HG03095 (cell line): ENCODE measurements around the gene RASGRF2.
"Not testable (repeated sequence)": the region's sequence is repeated elsewhere in the genome, so short reads cannot be mapped to it uniquely, and the experiment has no call there.

Experiments used
- ATAC-seq: cut with Tn5 transposase; IDR thresholded peaks from one replicate; pipeline ENCODE4 v1.9.1; 2021; ENCODE audit warnings: moderate library complexity; ENCODE audit not compliant: unreplicated experiment

RASGRF2 gene

DNA sequence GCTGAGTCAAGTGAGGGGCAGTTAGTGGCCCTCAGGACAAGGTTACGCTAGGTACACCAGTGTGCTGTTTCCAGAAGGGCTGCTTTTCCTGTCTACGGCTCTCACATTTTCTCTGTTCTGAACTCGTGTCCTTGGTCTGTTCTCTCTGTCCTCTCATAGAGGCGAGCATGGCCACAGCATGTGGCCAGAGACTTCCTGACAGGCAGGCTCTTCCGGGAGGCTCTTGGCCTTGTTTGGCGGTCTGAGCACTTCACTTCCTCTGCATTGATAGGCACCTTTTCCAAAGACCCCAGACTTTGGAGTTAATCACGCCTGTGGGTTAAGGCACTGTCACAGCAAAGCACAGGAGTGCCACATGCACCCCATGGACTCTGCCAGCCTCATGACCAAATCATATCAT, 274.1 kb downstream of the RASGRF2 start:
- ATAC-seq, result no peak

DNA sequence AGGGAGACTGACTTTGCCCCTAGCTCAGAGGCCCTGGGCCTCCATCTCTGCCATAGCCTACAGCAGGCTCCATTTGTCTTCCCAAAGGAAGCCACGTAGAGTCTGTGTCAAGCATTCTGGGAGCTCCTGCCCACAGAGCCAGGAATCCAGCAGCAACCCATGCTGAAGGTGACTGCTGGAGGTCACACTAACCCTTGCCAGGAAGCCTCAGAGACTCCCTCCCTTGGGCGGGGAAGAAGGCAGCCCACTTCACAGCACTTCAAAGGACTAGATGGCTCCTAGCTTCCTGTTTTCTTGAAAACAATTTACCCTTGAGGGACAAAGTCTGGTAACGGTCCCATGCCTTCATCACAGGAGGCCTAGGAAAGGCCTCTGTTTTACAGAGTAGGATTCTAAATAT, 274.6 kb downstream of the RASGRF2 start:
- no peak for ATAC-seq

DNA sequence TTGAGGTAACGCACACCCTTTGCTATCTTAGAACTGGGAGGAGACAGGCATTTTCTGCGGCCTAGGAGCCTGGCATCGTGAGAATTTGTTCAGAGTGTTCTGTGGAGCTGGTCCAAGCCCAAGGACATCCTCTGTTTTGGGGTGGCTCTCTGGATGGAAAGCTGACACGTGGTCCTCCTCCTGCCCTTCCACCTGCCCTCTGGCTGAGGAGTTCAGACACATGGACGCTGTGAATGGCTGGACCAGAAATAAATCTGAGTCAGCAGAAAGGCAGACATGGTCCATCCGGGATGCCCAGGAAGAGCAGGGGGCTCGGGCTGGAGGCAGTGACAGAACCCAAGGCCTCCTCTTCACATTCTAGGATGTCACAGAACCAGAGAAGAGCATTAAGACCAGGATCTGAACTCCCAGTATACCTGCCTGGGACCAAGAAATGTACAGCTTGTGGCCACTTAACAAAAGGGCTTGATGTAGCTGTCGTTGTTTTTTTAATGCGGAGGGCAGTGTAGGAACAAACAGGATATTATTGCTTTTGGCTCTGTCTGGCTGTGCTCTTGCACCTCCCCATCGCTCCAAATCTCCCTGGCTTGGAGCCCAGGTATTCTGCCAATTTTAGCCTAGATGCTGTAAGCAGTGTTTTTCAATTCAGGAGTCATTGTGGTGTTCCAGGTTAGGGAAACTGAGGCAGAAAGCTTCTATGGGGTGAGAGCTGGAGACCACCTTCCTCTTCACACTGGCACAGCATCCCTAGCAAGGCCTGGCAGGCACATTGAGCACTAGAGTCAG, 275.3 kb downstream of the RASGRF2 start:
- ATAC-seq, result no peak

DNA sequence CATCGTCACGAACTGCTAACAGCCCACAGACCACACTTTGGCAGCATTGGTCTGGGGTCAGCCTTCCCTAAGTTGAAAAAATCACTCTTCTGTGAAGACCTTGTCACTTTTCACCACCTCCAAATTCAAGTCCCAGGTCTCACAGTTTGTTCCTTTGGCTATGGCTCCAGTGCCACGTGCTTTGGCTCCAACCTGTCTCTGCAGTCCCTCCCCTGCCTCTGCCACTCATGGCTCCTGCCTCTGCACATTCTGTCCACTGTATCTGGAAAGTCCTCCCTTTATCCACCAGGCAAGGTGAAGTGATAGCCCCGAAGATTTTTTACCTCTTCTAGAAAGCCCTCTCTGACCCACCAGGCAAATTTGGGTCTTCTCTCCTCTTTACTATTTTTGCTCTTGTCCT, 278.3 kb downstream of the RASGRF2 start:
- ATAC-seq, result no peak

DNA sequence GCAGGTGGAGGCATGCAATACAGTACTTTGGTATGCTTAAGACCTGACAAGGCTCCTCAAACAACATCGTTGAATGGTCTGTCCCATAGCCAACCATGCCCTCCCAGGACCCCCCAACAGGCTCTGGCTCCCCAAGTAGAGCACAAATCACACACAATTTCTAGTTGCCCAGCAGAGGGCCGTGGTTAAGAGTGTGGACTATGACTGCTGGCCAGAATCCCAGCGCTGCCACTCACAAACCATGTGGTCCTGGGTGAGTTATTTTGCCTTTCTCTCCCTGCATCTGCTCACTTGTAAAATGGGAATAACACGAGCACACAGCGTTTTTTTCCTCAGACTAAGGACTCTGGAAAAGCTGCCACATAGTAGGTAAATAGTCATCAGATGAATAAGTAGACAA, 279.4 kb downstream of the RASGRF2 start:
- ATAC-seq, result no peak

DNA sequence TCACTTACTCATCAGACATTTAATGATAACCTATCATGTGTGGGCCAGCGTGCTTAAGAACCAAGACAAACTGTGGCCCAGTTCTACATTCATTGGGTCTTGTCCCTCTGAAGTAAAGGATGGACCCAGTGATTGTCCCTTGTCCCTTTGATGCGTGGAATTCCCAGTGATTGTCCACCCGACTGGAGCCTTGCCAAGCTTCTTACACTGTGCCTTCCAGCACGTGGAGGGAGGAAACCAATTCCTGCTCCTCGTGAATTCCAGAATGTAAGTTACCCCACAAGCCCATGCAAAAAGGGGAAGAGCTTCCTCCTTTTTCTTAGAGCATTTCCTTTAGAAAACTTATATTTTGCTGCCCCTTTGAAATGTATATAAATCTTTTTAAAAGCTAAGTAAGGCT, 280.8 kb downstream of the RASGRF2 start:
- ATAC-seq, result no peak

DNA sequence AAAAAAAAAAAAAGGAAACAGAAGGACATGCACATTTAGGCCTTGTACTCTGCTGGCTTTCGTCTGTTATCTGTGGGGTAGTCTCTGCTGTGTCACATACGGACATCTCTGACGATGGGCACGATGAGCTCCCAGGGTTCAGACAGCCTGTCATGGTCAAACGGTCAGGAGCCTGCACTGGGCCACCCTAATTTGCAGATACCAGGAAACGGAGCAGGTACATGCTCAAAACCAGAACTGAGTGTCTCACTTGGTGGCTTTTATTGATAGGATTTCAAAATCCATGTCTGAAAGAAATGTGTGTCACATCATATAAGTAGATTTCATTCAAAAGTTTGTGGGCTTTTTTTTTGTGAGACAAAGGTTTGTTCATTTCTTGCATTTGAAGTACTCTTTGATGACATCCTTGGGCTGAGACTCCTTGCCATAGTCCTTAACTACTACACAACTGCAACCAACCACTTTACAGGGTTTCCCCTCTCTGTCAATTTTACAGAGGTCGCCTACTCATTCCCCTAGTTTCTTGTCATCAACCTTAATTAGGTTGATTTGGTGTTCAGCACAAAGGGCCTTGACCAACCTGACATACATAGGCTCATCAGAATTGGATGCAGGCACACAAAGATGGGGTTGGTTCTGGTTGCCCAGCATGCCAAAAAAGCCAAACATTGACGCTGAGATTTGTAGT, 281.9 kb downstream of the RASGRF2 start:
- ATAC-seq, result no peak

DNA sequence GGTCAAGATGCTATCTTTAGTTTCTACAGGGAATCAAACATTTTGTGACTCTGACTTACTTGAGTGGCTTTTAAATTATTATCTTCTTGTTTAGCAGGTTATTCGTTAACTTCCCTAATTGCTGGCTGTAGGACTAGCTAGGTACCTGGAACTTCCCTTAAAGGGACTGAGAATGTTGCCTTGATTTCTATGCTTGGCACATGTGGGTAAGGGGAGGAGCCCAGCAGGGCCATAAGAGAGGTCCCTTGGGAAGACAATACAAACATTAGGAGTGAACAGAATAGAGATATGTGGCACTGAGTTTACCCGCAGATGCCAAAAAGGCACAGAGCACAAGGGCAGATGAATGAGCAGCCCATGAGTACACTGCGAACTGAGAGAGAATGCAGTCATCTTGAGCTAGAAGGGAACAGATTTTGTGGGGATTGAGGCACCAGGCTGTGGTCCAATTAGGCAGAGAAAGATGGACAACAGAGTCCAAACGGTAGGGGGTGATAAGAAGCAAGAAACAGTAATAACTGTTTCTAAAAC, 282.8 kb downstream of the RASGRF2 start:
- no peak for ATAC-seq

DNA sequence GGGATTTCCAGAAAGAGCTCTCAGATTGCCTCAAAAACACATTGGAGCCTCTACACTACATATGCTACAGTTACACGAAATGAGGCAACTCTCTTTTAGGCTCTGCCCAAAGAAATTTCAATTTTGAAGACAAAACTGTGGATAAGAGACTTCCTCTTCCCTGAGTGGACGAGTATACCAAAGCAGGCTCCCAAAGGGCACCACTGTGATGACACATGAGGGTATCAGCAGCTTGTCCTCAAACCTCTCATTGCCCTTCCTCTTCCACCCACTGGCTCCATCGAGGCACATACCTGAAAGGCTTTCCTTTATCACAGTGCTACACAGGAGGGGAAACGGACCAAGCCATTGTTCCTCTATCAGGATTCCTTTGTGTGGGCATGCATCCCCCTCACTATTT, 284.3 kb downstream of the RASGRF2 start:
- no peak for ATAC-seq

DNA sequence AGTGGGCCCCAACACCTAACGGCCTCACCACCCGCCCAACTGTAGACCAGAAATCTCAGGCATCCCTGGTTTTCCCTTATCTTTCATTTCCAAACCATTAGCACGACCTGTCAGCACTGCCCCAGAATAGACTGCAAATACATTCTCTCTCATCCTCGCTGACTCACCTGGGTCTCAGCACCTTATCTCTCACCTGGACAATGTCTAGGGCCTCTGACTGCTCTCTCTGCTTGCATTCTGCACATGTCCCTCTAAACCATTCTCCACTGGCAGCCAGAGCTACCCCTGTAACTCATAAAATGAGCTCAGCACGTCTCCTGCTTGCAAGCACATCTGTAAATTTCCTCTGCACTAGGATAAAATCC, 285.7 kb downstream of the RASGRF2 start:
- no peak for ATAC-seq

DNA sequence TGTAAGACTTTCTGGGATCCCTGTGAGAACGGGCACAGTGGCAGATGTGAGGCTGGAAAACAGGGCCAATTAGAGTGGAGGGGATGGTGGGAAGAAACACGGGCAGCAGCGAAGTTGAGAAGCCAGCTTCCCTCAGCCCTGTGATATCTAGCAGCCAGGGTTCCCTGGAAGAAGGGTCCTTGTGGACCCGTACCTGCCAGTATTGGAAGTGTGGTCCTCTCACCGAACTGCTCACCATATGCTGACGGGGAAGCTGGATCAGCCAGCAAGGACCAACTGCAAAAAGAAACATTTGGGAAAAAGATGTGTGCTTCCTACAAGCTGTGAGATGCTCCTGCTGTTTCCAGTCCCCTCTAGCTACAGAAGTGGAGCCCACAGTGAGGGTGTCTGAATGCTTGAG, 286.5 kb downstream of the RASGRF2 start:
- ATAC-seq, result no peak

DNA sequence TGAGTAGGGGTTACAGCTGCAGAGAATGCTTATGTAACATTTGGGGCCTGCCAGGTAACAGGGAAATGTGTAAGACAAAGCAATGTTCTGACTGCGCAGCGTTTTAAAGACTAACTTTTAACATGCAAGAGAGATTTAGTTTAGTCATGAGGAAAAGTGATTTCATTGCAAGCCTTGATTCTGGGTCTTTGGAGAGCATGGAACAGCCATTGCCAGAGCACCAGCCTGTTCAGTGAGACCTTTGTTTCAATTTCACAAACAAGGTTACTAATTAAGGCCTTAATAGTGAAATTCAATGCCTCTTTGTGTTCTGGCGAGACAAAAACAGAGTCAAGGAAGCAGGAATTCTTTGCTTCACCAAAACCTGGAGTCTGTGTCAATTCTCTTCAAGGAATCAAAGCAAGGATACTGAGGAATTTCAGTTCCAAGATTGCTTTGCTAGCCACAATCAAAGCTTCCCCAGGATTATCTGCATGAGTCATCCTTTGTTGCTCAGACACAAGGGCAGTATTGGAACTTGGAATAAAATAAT, 287.3 kb downstream of the RASGRF2 start:
- ATAC-seq, result no peak

DNA sequence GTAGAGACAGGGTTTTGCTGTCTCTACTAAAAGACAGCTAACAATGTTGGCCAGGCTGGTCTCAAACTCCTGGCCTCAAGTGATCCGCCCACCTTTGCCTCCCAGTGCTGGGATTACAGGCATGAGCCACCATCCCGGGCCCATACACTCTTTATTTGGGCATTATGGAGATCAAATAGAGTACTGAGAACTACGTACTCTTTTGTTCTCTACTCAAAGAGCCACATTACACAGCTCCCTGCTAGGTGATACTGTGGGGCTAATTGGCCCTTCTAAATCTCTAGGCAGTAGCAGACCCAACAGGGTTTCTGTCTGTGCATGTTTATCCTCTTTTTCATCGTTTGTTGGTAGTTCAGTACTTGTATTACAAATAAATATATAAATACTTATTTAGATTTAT, 289.1 kb downstream of the RASGRF2 start:
- ATAC-seq, result no peak

DNA sequence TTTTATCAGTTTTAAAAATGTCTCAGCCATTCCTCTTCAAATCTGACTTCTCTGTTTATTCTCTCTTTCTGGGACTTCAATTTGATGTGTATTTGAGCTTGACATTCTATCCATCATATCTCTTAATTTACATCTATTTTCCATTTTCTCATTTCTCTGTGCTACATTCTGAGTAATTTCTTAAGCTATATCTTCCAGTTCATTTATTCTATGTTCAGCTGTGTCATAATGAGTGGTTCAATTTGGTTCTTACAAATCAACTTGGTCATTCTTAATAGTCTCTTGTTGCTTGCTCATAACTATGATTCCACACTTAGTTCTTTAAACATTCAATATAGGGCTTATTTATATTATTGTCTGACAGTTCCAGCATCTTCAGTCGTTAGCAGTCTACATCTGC, 289.8 kb downstream of the RASGRF2 start:
- ATAC-seq, result no peak

DNA sequence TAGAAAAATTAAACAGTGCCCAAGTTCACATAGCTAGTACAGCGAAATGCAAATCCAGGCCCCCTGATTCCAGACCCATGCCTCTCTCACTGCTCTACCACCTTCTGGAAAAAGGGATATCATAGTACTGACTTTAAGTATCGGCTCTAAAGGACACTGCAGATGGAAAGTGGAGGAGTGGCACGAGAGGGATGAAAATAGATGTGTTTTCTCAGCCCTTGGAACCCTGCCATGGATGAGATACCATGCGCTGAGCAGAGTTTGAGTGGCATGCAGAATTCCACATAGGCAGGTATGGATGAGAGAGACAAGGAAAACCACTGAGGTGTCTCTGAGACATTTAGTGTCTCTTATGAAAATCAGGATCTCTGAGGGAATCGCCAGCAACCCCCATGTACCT, 291.8 kb downstream of the RASGRF2 start:
- no peak for ATAC-seq

DNA sequence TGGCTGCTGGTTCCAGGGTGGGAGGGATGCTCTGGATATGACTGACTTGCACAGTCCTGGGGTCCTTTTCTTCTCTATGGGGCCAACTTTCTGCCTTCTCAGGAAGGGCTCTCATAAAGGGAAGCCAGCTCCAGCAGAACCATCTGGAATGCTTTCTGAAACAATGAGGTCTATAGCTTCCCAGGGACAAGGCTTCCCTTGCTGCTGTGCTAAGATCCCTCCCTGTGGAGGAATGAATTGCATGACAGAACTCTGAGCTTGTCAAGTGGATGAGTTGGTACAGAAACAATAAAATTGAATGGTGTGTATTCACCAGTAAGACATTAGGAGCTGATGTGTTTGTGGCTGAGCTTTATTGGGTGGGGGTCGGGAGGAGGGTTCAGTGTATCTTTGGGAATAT, 292.7 kb downstream of the RASGRF2 start:
- ATAC-seq, result no peak

DNA sequence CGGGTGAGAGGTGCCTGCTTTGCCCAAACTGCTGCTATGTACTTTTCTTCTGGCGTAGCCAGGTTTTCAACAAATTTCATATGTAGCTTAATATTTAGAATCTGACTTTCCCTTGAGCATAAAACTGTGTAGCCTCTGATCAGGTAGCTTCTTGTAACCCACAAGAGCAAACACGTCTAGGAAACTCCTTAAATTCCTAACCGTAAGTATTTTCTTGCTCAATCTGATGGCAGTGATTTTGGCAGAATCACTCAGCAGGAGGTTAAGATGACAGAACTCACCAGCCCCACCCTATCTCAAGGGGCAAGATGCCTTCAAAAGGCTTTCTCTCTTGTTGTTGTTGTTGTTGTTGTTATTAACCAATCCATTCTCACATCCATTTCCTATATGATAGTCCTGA, 293.7 kb downstream of the RASGRF2 start:
- ATAC-seq, result no peak

DNA sequence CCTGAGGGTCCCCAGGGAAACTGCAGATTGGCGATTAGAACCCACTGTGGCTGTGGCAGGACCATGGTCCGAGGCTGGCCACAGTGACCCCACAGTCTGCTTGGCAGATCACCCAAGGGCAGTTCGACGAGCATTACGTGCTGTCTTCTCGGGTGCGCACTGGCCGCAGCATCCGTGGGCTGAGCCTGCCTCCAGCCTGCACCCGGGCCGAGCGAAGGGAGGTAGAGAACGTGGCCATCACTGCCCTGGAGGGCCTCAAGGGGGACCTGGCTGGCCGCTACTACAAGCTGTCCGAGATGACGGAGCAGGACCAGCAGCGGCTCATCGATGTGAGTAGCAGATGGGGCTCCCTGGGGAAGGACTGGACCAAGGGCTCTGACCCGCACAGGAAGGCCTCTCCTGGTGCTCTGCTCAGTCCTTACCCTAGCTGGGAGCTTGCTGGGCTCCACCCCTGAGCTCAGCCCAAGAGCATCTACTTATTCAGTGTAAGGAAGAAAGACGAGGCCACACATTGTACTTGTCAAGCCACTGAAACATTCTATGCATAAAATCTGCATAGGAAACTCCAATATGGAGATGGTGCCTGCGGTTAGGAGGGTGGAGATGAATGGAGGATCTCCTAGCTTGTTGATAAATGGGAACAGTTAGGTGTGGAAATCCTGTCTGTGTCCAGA, 294.9 kb downstream of the RASGRF2 start:
- no peak for ATAC-seq

DNA sequence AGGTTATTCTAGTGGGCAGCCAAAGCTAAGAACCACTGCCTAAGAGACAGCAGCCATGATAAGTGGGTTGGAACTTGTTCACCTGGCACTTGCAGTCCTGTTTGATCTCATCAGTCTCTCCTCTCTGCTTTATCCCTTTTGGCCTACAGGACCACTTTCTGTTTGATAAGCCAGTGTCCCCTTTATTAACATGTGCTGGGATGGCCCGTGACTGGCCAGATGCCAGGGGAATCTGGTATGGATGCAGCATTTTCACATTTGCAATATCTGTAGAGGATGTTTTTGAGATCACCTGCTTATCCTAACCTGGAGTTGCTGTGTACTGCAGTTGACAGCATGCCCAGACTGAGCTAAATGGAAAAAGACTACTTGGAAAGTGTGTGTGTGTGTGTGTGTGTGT, 296.6 kb downstream of the RASGRF2 start:
- ATAC-seq, result no peak

DNA sequence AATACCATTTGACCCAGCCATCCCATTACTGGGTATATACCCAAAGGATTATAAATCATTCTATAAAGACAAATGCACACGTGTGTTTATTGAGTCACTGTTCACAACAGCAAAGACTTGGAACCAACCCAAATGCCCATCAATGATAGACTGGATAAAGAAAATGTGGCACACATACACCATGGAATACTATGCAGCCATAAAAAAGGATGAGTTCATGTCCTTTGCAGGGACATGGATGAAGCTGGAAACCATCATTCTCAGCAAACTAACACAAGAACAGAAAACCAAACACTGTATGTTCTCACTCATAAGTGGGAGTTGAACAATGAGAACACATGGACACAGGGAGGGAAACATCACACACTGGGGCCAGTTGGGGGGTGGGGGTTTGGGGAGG, 302.6 kb downstream of the RASGRF2 start:
- not testable (repeated sequence) for ATAC-seq

DNA sequence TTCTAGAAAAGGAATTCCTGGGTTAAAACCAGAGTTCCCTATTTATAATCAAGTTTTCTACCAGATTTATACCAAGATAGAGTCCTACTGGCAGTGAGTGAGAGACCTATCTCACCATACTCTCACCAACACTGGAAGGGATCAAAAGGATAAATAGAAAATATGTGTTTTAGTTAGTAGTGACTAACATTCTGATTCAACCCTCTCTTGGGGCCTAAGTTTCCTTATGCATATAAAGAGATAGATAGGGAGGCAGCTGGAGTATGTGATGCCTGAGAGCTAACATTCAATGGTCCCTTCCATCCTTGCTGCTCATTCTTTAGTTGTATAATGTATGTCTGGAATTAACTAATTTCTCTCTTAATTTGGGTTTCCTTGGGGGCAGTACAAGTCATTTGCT, 304.9 kb downstream of the RASGRF2 start:
- no peak for ATAC-seq
